Omental fat pad (tissue), 4 donors: Measurements from ENCODE around the gene NBAS. TPM values are rescaled to one million over a fixed set of nuclear protein-coding genes. Genes with fewer than 3 reads are reported as not detected.

Source experiments
- ATAC-seq: fragments of 150-250 bp; one replicate; pipeline ENCODE4 v1.9.1; 2016; ENCODE audit warnings: mild to moderate bottlenecking, moderate library complexity; ENCODE audit not compliant: low FRiP score
- DNase-seq: peaks from one replicate; pipeline ENCODE4 v3.0.0-alpha.2; 2019; ENCODE audit warnings: low spot score
- total RNA-seq, 4 donors: library from RNA; depleted of rRNA; stranded (reverse); fragments of >200 nt; gene quantifications; one replicate each; pipeline ENCODE4 v1.1.0, GENCODE V29; 2016
- TF ChIP-seq, protein P1 (sequence below), 3 donors: fragments of 450-650 bp; IDR thresholded peaks; one replicate each; pipeline ENCODE4 v1.5.1; 2016 to 2017; ENCODE audit warnings: antibody characterized with exemption in 3 of 3, mild to moderate bottlenecking in 3 of 3, moderate library complexity in 2 of 3

The NBAS gene
- total RNA-seq, 4 donors from 2014 or later = 29.4 to 57.7 (median 38.2) TPM

DNA sequence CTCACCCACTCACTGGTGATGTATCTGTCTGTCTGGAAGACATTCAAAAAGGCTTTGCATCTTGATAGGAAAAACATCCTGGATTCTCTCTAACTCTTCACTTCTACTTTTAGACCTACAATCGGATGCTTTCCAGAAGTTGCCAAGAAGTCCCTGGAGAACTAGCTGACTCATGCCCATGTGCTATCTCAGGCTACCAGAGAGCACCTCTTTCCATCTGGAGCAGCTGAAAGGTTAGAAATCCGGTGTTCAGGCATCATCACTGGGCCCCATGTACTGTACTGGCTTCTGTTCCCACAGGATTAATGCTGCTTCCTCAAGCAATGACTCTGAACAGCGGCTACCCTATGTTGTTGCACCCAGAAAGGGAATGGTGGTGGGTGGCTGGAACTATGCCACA, 259.0 kb downstream of the NBAS start:
- ATAC-seq (no peak), DNase-seq (no peak)
- TF ChIP-seq, protein P1, sequence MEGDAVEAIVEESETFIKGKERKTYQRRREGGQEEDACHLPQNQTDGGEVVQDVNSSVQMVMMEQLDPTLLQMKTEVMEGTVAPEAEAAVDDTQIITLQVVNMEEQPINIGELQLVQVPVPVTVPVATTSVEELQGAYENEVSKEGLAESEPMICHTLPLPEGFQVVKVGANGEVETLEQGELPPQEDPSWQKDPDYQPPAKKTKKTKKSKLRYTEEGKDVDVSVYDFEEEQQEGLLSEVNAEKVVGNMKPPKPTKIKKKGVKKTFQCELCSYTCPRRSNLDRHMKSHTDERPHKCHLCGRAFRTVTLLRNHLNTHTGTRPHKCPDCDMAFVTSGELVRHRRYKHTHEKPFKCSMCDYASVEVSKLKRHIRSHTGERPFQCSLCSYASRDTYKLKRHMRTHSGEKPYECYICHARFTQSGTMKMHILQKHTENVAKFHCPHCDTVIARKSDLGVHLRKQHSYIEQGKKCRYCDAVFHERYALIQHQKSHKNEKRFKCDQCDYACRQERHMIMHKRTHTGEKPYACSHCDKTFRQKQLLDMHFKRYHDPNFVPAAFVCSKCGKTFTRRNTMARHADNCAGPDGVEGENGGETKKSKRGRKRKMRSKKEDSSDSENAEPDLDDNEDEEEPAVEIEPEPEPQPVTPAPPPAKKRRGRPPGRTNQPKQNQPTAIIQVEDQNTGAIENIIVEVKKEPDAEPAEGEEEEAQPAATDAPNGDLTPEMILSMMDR (IDR thresholded peaks at IDR 0.05) = no peak

DNA sequence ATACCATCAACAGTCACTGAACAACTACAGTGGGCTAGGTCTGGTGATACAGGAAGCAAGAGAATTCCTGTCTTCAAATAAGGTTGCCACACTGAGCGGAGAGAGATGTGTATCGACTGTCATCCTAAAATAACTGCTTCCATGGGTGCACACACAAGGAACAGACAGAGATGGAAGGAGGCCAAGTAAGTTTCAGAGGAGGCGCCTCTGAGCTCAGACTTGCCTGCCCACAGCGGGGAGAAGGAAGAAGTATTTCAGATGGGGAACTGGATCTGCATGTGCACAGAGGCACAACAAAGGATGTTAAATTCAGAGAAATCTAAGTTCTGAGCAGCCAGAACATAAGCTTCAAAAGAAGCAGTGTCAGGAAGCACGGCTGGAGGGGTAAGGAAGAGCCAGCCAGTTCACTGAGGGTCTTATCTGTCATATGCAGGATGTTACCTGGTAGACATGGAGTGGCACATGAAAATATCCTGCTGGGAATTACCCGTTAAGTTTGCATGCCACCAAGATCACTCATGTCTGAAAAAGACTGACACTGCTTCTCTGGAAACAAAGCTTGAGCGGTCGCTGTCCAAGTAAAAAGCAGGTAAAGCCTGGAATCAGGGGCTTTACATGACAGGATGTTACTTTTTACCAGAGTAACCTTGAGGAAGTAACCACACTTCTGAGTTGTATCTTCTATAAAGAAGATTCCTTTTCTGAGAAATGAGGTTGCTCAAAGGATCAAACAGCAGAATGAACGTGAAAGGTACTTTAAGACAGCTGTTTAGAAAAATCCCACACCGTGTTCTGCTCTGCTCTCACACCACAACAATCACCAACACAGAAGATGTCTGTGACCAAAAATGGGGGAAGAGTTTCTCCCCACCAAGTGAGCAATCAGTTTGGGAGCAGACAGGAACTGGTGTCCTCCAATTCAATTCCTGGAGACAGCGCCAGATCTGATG, 260.2 kb downstream of the NBAS start:
- DNase-seq (no peak), ATAC-seq (no peak)
- TF ChIP-seq, protein P1 (IDR thresholded peaks at IDR 0.05) = no peak

DNA sequence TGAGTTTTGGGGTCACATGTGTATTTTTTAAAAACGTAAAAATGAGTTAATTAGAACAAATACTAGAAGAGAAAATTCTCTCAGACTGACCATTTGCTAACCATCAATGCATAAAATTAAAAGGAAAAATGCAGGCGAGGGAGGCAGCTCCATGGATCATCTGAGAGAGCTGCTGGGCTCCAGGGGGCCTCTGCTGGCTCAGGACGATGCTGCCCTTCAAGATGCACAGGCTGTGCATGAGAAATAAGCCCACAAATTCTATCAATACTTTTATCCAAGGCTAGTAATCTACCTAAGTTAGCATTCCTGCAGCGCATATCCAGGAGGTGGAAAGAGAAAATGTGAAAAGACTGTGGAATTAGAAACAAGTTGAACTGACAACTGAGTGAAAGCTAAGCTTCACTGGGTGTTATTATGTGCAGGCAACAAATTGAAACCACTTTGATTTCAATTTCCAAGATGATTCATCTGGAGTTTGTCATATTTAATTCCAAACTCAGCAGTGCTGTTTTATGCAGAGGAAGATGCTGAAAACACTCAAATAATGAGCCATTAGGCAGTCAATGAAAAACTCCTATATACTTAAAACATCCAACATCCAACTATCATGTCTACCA, 261.1 kb downstream of the NBAS start:
- no peak for ATAC-seq
- TF ChIP-seq, protein P1 (IDR thresholded peaks at IDR 0.05) = no peak
- DNase-seq = no peak

DNA sequence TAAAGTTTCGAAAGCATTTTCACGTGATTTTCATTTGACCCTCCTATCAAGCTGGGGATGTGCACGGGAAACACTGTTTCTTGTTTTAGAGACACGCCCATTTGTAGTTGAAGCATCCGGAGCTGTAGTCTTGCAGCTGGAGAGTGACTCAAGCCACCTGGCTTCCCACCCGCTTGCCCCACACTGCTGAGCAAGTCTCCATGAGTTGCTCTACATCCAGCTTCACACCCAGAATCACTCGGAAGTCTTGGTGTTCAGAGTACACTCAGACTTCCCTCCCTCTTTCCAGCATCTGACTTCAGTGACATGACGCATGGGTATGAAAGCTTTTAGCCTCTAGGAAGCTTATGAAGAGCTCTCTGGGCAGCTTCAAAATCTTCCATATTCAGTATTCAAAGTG, 262.4 kb downstream of the NBAS start:
- TF ChIP-seq, protein P1 (IDR thresholded peaks at IDR 0.05) = no peak
- DNase-seq (no peak), ATAC-seq (no peak)

DNA sequence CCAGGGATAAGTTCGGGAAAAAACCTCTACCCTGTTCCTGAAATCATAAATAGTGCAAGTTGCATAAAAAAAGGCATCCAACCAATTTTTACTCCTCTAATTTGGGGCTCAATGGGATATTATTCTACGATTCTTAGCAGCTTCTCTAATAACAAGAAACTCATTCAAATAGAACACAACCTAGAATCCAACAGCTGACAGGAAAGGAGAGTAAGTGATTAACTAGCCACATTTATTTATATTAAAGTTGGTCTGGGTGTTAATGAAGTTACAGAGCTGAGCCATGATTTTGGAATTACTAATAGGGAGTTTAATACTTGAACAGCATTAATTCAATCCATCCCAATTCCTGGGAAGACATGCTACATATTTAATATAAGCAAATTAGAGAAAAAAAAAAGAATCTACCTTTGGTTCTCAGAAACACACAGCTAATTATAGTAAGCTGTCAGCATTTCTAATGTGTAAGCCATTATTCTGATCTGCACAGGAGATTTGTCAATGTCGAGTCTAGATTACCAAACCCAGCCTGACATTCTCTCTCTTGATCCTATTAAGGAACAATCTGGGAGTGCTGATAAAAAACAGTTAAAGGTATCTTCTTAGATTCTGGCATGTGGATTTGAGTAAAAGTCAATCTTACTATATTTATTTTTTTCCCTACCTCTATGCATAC, 267.7 kb downstream of the NBAS start:
- ATAC-seq = no peak
- TF ChIP-seq, protein P1 (IDR thresholded peaks at IDR 0.05) = no peak
- DNase-seq = no peak

DNA sequence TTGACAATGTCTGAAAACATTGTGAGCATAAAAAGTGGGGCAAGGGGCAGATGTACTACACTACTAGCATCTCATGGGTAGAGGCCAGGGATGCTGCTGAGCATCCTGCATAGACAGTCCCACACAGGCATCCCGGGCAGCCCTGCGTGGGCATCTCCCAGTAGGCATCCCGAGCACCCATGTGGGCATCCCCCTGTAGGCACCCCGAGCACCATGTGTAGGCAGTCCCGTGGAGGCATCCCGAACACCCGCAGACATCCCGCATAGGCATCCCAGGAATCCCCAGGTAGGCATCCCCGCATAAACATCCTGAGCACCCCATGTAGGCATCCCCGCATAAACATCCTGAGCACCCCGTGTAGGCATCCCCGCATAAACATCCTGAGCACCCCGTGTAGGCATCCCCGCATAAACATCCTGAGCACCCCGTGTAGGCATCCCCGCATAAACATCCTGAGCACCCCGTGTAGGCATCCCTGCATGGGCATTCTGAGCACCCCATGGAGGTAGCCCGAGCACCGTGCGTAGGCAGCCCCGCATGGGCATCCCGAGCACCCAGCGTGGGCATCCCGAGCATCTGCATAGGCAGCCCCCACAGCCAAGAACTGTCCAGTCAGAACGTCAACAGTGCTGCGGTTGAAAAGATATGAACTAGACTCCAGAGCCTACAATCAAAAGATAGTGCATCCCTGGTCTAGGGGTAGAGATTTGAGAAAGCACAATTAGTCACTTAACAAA, 273.5 kb downstream of the NBAS start:
- no peak for ATAC-seq

More for the DNA sequence above, 273.5 kb downstream of the NBAS start:
- TF ChIP-seq, protein P1 (IDR thresholded peaks at IDR 0.05) = no peak
- no peak for DNase-seq
